ENCODE measurements around the gene GSTT2.
"Not testable (repeated sequence)": the region's sequence is repeated elsewhere in the genome, so short reads cannot be mapped to it uniquely, and the experiment has no call there.

Gene GSTT2

GRCh38 chr22:23979557-23980240, at the start of gene GSTT2:
Gene GSTT2 (plus strand): TSS chr22:23980134.
- DNase-seq (ENCODE audit: low read depth), result not testable (repeated sequence)

DNA sequence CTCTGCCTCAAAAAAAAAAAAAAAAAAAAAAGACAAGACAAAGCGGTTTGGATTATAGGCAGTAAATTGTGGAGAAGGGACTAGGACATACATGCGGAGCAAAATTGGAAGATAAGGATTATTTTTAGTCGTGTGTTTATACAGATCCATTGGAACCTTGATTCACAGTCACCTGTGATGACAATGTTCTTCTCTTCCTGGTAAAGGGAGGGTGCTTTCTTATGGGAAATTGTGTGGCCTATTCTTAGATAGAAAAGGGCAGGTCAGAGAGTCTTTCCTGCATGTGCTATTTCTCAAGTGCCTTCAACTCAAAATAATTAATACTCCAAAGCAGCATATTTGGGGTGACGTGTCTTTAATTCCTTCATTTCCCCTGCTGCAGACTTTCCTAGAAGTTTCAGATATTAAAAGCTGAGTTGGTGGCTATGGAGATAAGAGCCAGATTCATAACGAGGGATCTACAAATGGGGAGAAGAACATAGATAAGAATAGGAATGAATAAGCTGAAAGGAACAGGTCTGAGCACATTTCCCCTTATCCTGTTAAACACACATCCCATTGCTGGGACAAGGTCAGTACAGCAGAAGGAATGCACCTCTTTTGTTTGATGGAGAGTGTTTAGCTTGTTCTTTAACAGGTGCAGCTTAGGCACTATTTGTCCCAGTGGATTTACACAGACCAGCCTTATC, 41.5 kb upstream of the GSTT2 start:
- DNase-seq (ENCODE audit: low read depth), result no peak

- no peak for DNase-seq (ENCODE audit: low read depth)
Observed at GRCh38 chr22:23939017-23939357, 40.9 kb upstream of the GSTT2 start.

GRCh38 chr22:23940166-23940565, 39.8 kb upstream of the GSTT2 start:
- DNase-seq (ENCODE audit: low read depth), result not testable (repeated sequence)

GRCh38 chr22:23947391-23947790, 32.5 kb upstream of the GSTT2 start:
- not testable (repeated sequence) for DNase-seq (ENCODE audit: low read depth)

DNA sequence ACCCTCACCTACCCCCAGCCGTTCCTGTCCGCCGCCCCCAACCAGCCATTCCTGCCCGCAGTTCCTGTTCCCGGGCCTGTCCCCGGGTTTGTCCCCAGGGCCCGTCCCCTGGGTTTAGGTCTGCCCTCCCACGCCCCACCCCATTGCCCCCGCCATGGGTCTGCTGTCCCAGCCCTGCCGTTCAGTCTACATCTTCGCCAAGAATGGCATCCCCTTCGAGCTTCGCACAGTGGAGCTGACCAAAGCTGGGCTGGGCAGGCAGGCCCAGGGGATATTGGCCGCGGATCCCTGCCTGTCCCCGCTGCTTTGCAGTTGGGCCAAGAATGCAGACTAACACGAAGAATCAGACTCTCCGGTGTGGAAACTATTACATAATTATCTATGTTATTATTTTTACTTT, 30.2 kb upstream of the GSTT2 start:
- not testable (repeated sequence) for DNase-seq (ENCODE audit: low read depth)

GRCh38 chr22:23951383-23951782, 28.6 kb upstream of the GSTT2 start:
- peak; percentile 23 for DNase-seq (ENCODE audit: low read depth)

DNA sequence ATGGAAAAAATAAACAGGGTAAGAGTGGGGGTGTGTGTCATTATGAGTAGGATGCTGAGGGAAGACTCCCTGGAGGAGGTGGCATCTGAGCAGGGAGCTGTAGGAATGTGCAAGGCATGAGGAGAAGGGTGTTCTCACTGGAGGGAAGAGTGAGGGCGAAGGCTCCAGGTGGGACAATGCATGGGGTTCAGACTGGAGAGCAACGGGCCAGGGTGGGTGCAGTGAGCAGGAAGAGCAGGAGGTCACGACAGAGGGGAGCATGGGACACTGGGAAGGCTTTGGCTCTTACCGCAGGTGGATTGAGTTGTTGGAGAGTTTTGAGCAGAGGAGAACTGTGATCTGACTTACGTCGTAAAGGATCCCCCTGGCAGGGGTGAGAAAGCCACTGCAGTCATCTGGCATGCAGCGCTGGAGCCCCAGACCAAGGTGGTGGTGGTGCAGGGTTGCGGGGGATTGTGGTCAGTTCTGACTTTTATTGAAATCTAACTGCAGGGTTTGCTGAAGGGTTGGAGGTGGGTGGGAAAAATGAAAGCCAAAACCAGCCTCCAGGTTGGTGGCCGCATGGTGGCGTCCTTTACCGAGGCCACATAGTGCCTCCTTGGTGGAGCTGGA, 27.0 kb upstream of the GSTT2 start:
- DNase-seq (ENCODE audit: low read depth), result not testable (repeated sequence)

- DNase-seq (ENCODE audit: low read depth), result not testable (repeated sequence)
Observed at GRCh38 chr22:23953485-23953884, 26.4 kb upstream of the GSTT2 start.

GRCh38 chr22:23954193-23954990, 25.5 kb upstream of the GSTT2 start:
- not testable (repeated sequence) for DNase-seq (ENCODE audit: low read depth)

- not testable (repeated sequence) for DNase-seq (ENCODE audit: low read depth)
Observed at GRCh38 chr22:23954991-23955305, 25.0 kb upstream of the GSTT2 start.

DNA sequence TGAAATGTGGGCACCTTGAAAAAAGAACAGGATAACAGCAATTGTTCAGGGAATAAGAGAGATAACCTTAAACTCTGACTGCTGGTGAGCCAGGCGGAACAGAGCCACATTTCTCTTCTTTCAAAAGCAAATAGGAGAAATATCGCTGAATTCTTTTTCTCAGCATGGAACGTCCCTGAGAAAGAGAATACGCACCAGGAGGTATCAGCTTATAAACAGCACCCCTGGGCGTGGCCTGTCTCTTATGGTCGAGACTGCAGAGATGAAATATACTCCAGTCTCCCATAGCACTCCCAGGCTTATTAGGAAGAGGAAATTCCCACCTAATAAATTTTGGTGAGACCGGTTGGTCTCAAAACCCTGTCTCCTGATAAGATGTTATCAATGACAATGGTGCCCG, 24.0 kb upstream of the GSTT2 start:
- not testable (repeated sequence) for DNase-seq (ENCODE audit: low read depth)

GRCh38 chr22:23956301-23956900, 23.5 kb upstream of the GSTT2 start:
- DNase-seq (ENCODE audit: low read depth), result peak; percentile 73

GRCh38 chr22:23961084-23961771, 18.7 kb upstream of the GSTT2 start, which contains the start of gene GSTT2B:
Gene GSTT2B (minus strand): TSS chr22:23961195. CDS start chr22:23961131, 64 bp downstream.
- not testable (repeated sequence) for DNase-seq (ENCODE audit: low read depth)

- not testable (repeated sequence) for DNase-seq (ENCODE audit: low read depth)
Observed at GRCh38 chr22:23966094-23966493, 13.8 kb upstream of the GSTT2 start.

DNA sequence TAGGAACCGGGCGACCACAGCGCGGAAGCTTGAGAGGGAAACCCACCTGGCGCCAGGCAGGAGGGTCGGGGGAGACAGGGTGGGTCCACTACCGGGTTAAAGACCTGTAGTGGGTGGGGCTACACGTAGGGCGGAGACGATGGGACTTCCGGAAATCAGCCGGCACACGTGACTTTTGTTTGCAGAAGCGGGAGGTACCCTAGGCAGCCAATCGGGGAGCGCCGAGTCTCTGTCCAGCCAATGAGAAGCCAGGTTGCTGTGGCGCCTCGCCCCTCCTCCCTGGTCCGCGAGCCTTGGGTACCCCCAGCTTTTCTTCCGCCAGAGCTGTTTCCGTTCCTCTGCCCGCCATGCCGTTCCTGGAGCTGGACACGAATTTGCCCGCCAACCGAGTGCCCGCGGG, 13.4 kb upstream of the GSTT2 start, which contains the start of gene DDTL:
TSS of gene DDTL (plus strand) at position 321 of the 400 bp plus-strand sequence. CDS start at position 348, 27 bp downstream.
- not testable (repeated sequence) for DNase-seq (ENCODE audit: low read depth)

DNA sequence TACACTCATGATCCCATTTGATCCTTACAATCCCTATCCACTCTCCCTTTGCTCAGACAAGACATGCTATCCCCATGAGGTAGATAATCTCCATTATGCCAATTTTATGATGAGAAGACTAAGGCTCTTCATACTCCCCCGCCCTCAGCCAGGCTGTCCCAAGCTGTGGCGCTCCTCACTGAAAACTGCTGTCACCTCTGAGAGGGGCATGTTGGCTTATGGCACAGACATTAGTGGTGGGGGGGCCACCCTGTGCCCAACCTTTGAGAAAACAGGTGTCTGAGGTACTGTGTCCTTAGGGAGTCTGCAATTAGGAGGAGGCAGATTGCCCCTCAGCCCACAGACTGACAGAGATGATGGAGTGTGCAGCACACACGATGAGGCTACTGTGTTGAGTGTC, 10.9 kb upstream of the GSTT2 start:
- no peak for DNase-seq (ENCODE audit: low read depth)

DNA sequence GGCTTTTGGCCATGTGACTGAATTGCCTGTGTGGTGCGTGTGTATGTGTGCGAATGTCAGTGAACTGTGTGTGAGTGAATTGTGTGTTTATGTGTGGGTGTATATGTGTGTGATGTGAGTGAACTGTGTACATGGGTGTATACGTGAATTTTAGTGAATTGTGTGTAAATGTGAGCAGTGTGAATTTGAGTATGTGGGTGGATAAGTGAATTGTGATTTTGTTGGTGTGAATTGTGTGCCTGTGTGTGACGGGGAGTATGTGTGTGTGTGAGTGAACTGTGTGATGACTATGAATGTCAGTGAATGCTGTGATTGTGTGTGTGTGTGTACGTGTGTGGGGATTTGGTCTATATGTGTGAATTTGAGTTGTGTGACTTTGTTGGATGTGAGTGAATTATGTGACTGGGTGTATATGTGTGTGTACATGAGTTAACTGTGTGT, 9.7 kb upstream of the GSTT2 start:
- DNase-seq (ENCODE audit: low read depth), result no peak

DNA sequence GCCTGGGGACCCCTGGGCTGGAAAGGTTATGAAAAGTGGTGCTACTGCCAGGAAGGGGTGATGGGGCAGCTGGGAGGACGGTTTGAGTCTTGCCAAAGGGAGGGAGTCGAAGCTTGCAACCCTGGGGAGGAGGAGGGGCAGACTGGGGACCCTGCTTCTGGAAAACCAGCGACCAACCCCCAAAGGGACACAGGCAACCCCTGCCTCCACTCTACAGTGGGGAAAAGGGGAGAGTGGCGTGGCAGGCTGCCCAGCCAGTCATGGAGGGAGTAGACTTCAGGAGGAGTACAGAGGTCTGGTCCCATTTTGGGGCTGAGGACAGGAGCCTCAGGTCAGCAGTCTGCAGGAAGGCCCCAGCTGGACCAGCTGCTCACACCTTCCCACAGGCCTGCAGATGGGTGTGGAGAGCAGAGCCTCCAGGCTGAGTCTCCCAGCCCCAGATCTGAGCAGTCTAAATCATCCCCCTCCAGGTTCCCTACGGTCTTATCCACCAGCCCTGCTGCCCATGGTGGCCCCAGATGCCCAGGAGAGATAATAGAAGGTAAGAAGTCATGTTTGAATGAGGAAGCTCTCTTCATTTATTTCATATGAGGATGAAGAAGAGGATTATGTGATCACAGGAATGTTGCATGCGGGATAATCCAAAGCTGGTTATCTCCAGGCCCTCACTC, 9.0 kb upstream of the GSTT2 start:
- DNase-seq (ENCODE audit: low read depth), result no peak

GRCh38 chr22:23971927-23972326, 8.0 kb upstream of the GSTT2 start:
- DNase-seq (ENCODE audit: low read depth), result not testable (repeated sequence)

DNA sequence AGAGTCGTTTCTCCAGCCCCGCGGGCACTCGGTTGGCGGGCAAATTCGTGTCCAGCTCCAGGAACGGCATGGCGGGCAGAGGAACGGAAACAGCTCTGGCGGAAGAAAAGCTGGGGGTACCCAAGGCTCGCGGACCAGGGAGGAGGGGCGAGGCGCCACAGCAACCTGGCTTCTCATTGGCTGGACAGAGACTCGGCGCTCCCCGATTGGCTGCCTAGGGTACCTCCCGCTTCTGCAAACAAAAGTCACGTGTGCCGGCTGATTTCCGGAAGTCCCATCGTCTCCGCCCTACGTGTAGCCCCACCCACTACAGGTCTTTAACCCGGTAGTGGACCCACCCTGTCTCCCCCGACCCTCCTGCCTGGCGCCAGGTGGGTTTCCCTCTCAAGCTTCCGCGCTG, 5.6 kb upstream of the GSTT2 start, which contains the start of gene DDT:
TSS of gene DDT (minus strand) at position 97 of the 400 bp plus-strand sequence. CDS start at position 70, 27 bp downstream.
- not testable (repeated sequence) for DNase-seq (ENCODE audit: low read depth)
